Neural cell (in vitro differentiated cells): ENCODE measurements around the gene SWAP70. TPM values are rescaled to one million over a fixed set of nuclear protein-coding genes. Genes with fewer than 3 reads are reported as not detected.

Experiments
- H2AFZ ChIP-seq: fragments of 200-600, 300-800 bp; sonication (generic), shearing (Covaris generic); 2 replicates; pipeline ENCODE4 v1.6.0; 2014; ENCODE audit warnings: low read depth, mild to moderate bottlenecking, antibody characterized with exemption, low read length, moderate library complexity
- H3F3A ChIP-seq: fragments of 200-600 bp; shearing (Covaris generic); 2 replicates; pipeline ENCODE4 v1.6.1; 2016; ENCODE audit warnings: mild to moderate bottlenecking, moderate library complexity, mixed read lengths, antibody characterized with exemption, low read length; ENCODE audit not compliant: insufficient read depth, poor library complexity, severe bottlenecking
- H3K27ac ChIP-seq: fragments of 200-600, 300-800 bp; sonication (generic), shearing (Covaris generic); 2 replicates; pipeline ENCODE4 v1.5.1; 2014; ENCODE audit warnings: mild to moderate bottlenecking, low read length, moderate library complexity
- H3K27me3 ChIP-seq: fragments of 300-800, 200-600 bp; sonication (generic), shearing (Covaris generic); 2 replicates; pipeline ENCODE4 v1.6.0; 2014; ENCODE audit warnings: mild to moderate bottlenecking, low read depth, low read length, moderate library complexity; ENCODE audit not compliant: insufficient read depth
- H3K36me3 ChIP-seq: fragments of 300-800, 200-600 bp; sonication (generic), shearing (Covaris generic); 2 replicates; pipeline ENCODE4 v1.5.1; 2014; ENCODE audit warnings: mild to moderate bottlenecking, antibody characterized with exemption, low read length, moderate library complexity; ENCODE audit not compliant: insufficient read depth
- H3K4me2 ChIP-seq: fragments of 300-800, 200-600 bp; sonication (generic), shearing (Covaris generic); 2 replicates; pipeline ENCODE4 v1.6.0; 2014; ENCODE audit warnings: mild to moderate bottlenecking, low read length
- H3K4me3 ChIP-seq: fragments of 300-800, 200-600 bp; sonication (generic), shearing (Covaris generic); 2 replicates; pipeline ENCODE4 v1.5.1; 2014; ENCODE audit warnings: mild to moderate bottlenecking, low read length, moderate library complexity
- H3K79me2 ChIP-seq: fragments of 200-600 bp; shearing (Covaris generic); replicated peaks from 2 replicates; pipeline ENCODE4 v1.6.0; 2014; ENCODE audit warnings: mild to moderate bottlenecking, low read length, moderate library complexity; ENCODE audit not compliant: insufficient read depth
- H3K9ac ChIP-seq: fragments of 300-800, 200-600 bp; sonication (generic), shearing (Covaris generic); 2 replicates; pipeline ENCODE4 v1.6.1; 2016; ENCODE audit warnings: mild to moderate bottlenecking, low read length, mixed read lengths
- H3K9me2 ChIP-seq: fragments of 200-600 bp; shearing (Covaris generic); 2 replicates; pipeline ENCODE4 v1.6.1; 2016; ENCODE audit warnings: mild to moderate bottlenecking, low read length, mixed read lengths; ENCODE audit not compliant: insufficient read depth
- H3K9me3 ChIP-seq: fragments of 200-600, 300-800 bp; sonication (generic), shearing (Covaris generic); 2 replicates; pipeline ENCODE4 v1.6.1; 2016; ENCODE audit warnings: mild to moderate bottlenecking, mixed run types, low read length, moderate library complexity, mixed read lengths
- H4K20me1 ChIP-seq: fragments of 200-600 bp; shearing (Covaris generic); 2 replicates; pipeline ENCODE4 v1.6.1; 2016; ENCODE audit warnings: mild to moderate bottlenecking, mixed run types; ENCODE audit not compliant: insufficient read depth
- CTCF ChIP-seq: fragments of 450-650 bp; IDR thresholded peaks from 2 replicates; pipeline ENCODE4 v1.5.1; 2014; ENCODE audit warnings: antibody characterized with exemption, mild to moderate bottlenecking, moderate library complexity; ENCODE audit not compliant: poor library complexity, severe bottlenecking
- EP300 ChIP-seq: fragments of 450-650 bp; conservative IDR thresholded peaks from 2 replicates; pipeline ENCODE4 v1.6.1; 2014; ENCODE audit warnings: antibody characterized with exemption, mild to moderate bottlenecking, moderate library complexity; ENCODE audit not compliant: poor library complexity, severe bottlenecking
- EZH2 ChIP-seq: fragments of 200-600, 300-800 bp; shearing (Covaris generic), sonication (generic); IDR thresholded peaks from 2 replicates; pipeline ENCODE4 v1.6.1; 2014; ENCODE audit warnings: antibody characterized with exemption, low read length, borderline replicate concordance, mild to moderate bottlenecking; ENCODE audit not compliant: insufficient read depth, poor library complexity, severe bottlenecking
- MXI1 ChIP-seq: fragments of 450-650 bp; conservative IDR thresholded peaks from 2 replicates; pipeline ENCODE4 v1.6.1; 2014; ENCODE audit warnings: antibody characterized with exemption, mild to moderate bottlenecking; ENCODE audit not compliant: poor library complexity, severe bottlenecking
- POLR2AphosphoS5 ChIP-seq: IDR thresholded peaks from 2 replicates; pipeline ENCODE4 v1.6.1; 2012
- RAD21 ChIP-seq: fragments of 450-650 bp; conservative IDR thresholded peaks from 2 replicates; pipeline ENCODE4 v1.6.1; 2014; ENCODE audit warnings: antibody characterized with exemption, mild to moderate bottlenecking, moderate library complexity
- REST ChIP-seq: IDR thresholded peaks from 2 replicates; pipeline ENCODE4 v1.6.1; 2012; ENCODE audit warnings: borderline replicate concordance
- SMC3 ChIP-seq: fragments of 450-650 bp; conservative IDR thresholded peaks from 2 replicates; pipeline ENCODE4 v1.6.1; 2014; ENCODE audit warnings: antibody characterized with exemption, mild to moderate bottlenecking, moderate library complexity; ENCODE audit not compliant: poor library complexity
- TAF1 ChIP-seq: IDR thresholded peaks from 2 replicates; pipeline ENCODE4 v1.6.1; 2012; ENCODE audit warnings: low read depth
- polyA plus RNA-seq: library from polyadenylated mRNA; depleted of rRNA; stranded (reverse); fragments of >200 nt; gene quantifications from 2 replicates; pipeline ENCODE4 v1.2.3, GENCODE V29; 2014

SWAP70 gene
- polyA plus RNA-seq, 1 donor from 2014 or later, result 1.4 TPM

GRCh38 chr11:9653871-9654270 is 10.0 kb upstream of the SWAP70 start:
- TF ChIP-seq REST, result no peak
- TF ChIP-seq EZH2, result no peak
- no peak for TF ChIP-seq MXI1
- TF ChIP-seq EP300, result no peak
- TF ChIP-seq SMC3, result no peak
- no peak for TF ChIP-seq RAD21
- no peak for TF ChIP-seq TAF1
- TF ChIP-seq CTCF, result no peak
- no peak for TF ChIP-seq POLR2AphosphoS5
- Histone ChIP-seq H4K20me1 (no peaks in the 10 kb centered on the region), H3K9me3 (no peaks in the 10 kb centered on the region), H3K9ac (no peak overlapping the region), H3K27ac (no peak overlapping the region), H2AFZ (no peak overlapping the region), H3K27me3 (no peaks in the 10 kb centered on the region), H3K79me2 (no peaks in the 10 kb centered on the region), H3F3A (no peaks in the 10 kb centered on the region), H3K4me3 (no peak overlapping the region), H3K4me2 (no peak overlapping the region), H3K9me2 (no peaks in the 10 kb centered on the region), H3K36me3 (no peaks in the 10 kb centered on the region)

GRCh38 chr11:9656864-9657263 is 7.0 kb upstream of the SWAP70 start:
- H4K20me1 ChIP-seq, result no peaks in the 10 kb centered on the region
- H3F3A ChIP-seq, result no peaks in the 10 kb centered on the region
- H3K36me3 ChIP-seq, result no peaks in the 10 kb centered on the region
- H3K9ac ChIP-seq, result no peak overlapping the region
- no peaks in the 10 kb centered on the region for H3K79me2 ChIP-seq
- no peak overlapping the region for H3K27ac ChIP-seq
- TF ChIP-seq POLR2AphosphoS5 (no peak), EP300 (no peak), SMC3 (no peak), CTCF (no peak), EZH2 (no peak), MXI1 (no peak), TAF1 (no peak), RAD21 (no peak), REST (no peak)
- no peak overlapping the region for H3K4me3 ChIP-seq
- no peak overlapping the region for H2AFZ ChIP-seq
- no peaks in the 10 kb centered on the region for H3K27me3 ChIP-seq
- no peaks in the 10 kb centered on the region for H3K9me3 ChIP-seq
- no peaks in the 10 kb centered on the region for H3K9me2 ChIP-seq
- H3K4me2 ChIP-seq, result no peak overlapping the region
